ENCODE data around the gene MACF1.

Gene MACF1

DNA sequence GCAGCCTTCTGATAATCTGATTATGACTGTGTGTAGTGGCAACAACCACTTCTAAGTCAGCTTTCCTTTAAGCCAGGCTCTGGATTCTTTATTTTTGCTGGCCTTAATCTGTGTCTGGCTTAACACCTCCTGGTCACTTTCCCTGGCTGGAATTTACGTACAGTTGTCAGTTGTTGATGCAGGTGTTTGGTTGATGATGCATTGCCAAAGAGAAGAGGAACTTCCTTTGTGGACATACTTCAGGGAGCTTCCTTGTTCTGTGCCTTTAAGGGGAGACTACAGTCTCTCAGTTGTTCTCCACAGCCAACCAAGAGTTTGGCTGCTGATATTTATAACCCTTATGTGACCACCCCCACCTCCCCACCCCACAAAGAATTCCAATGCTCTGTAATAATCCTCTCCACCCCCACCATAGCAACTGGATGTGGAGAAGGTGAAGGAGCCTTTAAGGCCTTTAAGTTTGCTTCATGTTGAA lies 190.9 kb downstream of the MACF1 start:
- DNase-seq (ENCODE audit: low read depth in 2 of 2): no peak

- no peak for DNase-seq (ENCODE audit: low read depth in 2 of 2)
Measured at GRCh38 chr1:39396671-39397070, 192.2 kb downstream of the MACF1 start.

DNA sequence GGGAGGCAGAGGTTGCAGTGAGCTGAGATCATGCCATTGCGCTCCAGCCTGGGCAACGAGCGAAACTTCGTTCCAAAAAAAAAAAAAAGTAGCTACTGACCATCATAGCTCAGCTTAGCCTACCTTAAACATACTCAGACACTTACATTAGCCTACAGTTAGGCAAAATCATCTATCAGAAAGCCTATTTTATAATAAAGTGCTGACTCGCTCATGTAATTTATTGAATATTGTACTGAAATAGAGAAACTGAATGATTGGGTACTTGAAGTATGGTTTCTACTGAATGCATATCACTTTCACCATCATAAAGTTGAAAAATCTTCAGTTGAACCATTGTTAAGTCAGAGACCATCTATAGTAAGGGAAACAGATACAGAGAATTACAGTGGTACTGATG lies 193.0 kb downstream of the MACF1 start:
- no peak for DNase-seq (ENCODE audit: low read depth in 2 of 2)

DNA sequence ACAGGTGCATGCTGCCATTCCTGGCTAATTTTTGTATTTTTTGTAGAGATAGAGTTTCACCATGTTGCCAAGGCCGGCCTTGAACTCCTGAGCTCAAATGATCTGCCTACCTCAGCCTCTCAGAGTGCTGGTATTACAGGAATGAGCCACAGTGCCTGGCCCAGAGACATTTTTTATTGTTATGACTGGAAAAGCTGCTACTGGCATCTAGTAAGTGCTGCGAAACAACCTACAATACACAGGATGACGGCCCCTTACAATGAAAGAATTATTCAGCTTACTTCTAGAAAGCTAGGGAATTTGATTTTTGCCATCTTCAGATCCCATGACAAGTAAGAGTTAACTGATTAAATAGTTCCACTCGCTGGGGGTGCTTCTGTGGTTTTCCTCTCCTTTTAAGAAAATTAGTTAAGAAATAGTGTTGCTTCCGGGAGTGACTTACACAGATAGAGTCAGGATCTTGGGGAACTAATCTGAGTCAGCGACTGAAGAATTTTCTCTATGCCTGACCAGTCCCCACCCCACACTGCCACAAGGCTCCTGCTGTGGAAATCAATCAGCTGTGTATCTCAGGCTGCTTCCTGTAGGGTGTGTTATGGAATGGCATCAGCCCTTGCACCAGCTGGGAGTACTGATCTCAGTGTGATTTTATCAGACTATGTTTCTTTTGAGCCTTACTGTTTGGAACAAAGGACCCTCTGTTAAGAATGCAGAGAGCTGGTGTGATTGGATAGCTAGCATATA lies 194.0 kb downstream of the MACF1 start:
- DNase-seq (ENCODE audit: low read depth in 2 of 2): no peak

GRCh38 chr1:39401106-39401505 lies 196.6 kb downstream of the MACF1 start:
- DNase-seq (ENCODE audit: low read depth in 2 of 2): no peak

- no peak for DNase-seq (ENCODE audit: low read depth in 2 of 2)
Measured at GRCh38 chr1:39404876-39405275, 200.4 kb downstream of the MACF1 start.

- no peak for DNase-seq (ENCODE audit: low read depth in 2 of 2)
Measured at GRCh38 chr1:39405358-39405757, 200.9 kb downstream of the MACF1 start.

GRCh38 chr1:39406533-39407450 lies 202.3 kb downstream of the MACF1 start:
- DNase-seq (ENCODE audit: low read depth in 2 of 2): no peak

DNA sequence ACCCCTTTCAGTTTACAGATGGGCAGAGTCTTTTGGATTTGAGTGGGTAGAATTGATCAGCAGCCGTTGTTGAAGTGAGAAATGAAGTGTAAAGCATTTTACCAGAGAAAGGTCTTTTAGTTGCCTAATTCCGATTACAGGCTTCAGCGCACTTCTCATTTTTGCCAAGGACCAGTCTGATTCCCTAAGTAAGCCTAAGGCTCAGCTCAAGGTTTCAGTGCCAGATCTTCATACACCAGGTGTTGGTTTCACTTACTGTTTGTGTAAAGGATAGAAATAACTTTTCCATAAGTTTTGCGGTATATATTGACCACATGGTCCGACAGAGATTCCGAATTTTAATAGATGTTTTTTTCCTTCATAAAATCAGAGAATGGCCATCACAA lies 203.0 kb downstream of the MACF1 start:
- DNase-seq (ENCODE audit: low read depth in 2 of 2): no peak

- DNase-seq (ENCODE audit: low read depth in 2 of 2): no peak
Measured at GRCh38 chr1:39407896-39408640, 203.6 kb downstream of the MACF1 start.

- DNase-seq (ENCODE audit: low read depth in 2 of 2): peak; percentile 62 to 63
Measured at GRCh38 chr1:39408641-39409054, 204.2 kb downstream of the MACF1 start.

DNA sequence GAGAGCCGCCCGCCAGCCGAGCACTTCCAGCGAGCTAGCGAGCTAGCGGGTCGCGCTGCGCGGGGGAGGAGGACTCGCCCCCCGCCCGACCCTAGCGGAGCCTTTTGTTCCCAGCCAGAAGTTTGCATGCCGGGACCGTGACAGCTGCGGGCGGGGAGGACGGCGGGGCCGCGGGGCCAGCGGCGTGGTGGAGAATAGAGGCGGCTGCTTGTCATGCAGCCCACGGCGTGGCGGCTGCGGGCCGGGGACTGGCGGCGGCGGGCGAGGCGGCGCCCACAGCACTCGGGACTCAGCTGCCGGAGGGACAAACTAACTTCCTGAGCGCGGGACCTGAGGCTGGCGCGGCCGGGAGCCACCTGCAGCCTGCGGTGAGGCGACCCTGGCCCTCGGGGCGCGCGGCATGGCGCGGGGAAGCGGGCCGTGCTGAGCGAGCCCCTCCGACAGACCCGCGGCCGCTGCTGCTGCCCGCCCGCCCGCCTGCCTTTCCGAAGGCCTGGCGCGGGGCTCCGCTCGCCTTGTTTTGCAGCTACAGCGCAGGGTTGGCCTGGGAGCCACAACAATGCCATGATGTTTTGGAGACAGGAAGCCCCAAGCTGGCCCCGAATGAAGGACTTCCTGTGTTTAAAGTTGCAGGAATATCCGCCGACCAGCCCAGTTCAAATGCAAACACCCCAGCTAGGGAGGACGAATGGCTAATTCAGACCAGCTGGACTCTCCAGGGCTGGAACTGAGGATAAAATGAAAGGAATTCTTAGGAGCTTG lies 204.7 kb downstream of the MACF1 start:
- DNase-seq (ENCODE audit: low read depth in 2 of 2): no peak

- DNase-seq (ENCODE audit: low read depth in 2 of 2): peak; percentile 15 to 32
Measured at GRCh38 chr1:39410915-39411436, 206.5 kb downstream of the MACF1 start.

DNA sequence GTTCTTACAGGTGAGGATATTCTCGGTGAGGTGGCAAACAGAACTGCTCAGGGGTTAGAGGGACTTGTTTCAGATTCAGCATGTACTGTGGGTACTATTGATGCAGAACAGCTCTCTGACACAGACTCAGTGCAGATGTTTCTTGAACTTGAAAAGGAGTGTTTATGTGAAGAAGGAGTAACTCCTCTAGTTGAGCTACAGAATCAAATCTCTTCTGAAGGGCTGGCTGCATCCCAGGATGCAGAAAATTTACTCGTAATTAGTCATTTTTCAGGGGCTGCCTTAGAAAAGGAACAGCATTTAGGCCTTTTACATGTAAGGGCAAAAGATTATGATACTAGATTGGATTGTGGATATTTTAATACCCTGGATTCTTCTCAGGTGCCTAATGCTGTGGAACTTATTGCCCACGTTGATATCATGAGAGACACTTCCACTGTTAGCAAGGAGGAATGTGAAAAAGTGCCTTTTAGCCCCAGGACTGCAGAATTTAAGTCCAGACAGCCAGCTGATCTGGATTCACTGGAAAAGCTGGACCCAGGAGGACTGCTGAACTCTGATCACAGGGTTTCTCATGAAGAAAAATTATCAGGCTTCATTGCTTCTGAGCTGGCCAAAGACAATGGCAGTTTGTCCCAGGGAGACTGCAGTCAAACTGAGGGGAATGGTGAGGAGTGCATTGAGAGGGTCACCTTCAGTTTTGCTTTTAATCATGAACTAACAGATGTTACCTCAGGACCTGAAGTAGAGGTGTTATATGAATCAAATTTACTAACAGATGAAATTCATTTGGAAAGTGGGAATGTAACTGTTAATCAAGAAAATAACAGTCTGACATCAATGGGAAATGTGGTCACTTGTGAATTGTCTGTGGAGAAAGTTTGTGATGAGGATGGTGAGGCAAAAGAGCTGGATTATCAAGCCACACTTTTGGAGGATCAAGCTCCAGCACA lies 207.3 kb downstream of the MACF1 start:
- no peak for DNase-seq (ENCODE audit: low read depth in 2 of 2)

DNA sequence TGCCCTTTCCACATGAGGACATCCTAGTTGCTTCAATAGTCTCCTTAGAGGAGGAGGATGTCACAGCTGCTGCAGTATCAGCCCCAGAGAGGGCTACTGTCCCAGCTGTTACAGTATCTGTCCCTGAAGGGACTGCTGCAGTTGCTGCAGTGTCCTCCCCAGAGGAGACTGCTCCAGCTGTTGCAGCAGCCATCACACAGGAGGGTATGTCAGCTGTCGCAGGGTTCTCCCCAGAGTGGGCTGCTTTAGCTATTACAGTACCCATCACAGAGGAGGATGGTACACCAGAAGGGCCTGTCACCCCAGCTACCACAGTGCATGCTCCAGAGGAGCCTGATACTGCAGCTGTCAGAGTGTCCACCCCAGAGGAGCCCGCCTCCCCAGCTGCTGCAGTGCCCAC lies 208.4 kb downstream of the MACF1 start:
- DNase-seq (ENCODE audit: low read depth in 2 of 2): no peak

- DNase-seq (ENCODE audit: low read depth in 2 of 2): no peak
Measured at GRCh38 chr1:39413902-39414528, 209.5 kb downstream of the MACF1 start.

DNA sequence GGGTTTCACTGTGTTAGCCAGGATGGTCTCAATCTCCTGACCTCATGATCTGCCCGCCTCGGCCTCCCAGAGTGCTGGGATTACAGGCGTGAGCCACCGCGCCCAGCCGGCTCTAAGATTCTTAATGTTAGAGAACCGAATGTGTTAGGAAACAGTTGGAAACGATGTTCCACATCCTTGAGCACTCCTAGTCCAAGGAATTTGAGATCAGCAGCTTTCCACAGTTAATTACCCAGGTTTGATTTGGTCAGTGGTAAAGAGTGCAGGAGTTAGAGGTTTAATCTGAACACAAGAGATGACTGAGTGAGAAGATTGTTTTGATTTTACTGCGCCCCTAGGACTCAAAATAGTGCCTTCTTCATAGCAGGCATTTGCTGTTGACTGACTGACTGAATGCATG lies 211.1 kb downstream of the MACF1 start:
- DNase-seq (ENCODE audit: low read depth in 2 of 2): no peak

DNA sequence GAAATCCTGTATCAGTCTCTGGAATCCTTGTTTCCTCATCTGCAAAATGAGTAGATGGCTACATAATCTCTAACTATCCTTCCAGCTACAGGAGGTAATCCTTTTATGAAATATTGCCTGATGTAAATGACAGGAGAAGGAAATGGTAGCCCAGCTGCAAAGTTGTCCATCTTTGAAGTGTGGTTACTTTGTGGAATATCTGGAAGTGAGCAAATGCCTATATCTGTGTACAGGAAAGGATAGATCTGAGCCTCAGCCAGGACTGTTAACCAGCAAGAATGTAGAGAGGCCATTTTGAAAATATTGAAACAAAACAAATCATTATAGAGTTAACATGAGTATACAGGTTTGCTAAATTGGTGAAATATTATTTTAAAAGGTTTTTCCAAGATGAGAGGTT lies 212.1 kb downstream of the MACF1 start:
- no peak for DNase-seq (ENCODE audit: low read depth in 2 of 2)

- no peak for DNase-seq (ENCODE audit: low read depth in 2 of 2)
Measured at GRCh38 chr1:39418236-39418635, 213.7 kb downstream of the MACF1 start.

DNA sequence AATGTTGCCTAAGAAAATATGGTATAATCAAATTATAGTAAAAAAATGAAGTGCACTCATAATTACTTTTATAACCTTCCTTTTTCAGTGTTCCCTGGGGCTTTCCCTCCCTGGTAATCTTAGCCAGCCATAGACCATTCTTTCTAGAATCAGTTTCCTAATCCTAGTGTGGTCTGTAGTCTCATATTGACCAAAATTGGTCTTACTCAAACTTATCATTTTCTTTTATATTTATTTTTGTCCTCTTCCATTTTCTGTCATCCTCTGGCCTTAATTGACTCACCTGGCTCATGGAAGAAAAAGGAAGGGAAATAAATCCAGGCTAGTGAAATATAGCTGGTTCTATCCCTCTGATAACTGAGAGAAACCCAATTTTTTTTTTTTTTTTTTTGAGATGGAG lies 216.0 kb downstream of the MACF1 start:
- no peak for DNase-seq (ENCODE audit: low read depth in 2 of 2)

Data from stimulated activated CD8-positive, alpha-beta memory T cell treated with anti-CD3 and anti-CD28 coated beads, Interleukin-7, amount 100 ng/mL, for 1 hour (primary cell).